Measurements from ENCODE around the gene COL6A5. TPM values are rescaled to one million over a fixed set of nuclear protein-coding genes. Genes with fewer than 3 reads are reported as not detected.

Gene COL6A5
- polyA plus RNA-seq, 1 experiment = not detected

DNA sequence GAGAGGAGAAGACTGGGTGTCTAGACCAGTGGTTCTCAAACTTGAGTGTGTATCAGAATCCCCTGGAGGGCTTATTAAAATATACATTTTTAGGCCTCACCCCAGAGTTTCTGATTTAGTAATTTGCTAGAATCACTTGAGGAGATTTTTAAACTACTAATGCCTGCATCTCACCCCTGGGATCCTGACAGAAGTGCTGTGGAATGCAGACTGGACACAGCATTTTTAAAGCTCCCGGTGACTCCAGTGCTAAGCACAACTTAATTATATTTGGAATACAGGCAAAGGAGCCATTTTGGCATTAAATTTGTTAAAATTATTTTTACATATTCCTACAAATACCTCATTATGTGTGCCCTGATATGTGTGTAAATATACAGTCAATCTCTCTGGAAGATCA, 144.8 kb downstream of the COL6A5 start:
- Histone ChIP-seq H3K4me3 (ENCODE audit: low read depth, low read length) (no peak overlapping the region), H3K27me3 (ENCODE audit: control insufficient read depth, insufficient read depth, low read length) (no peaks in the 10 kb centered on the region), H3K36me3 (ENCODE audit: control insufficient read depth, insufficient read depth, low read length) (no peaks in the 10 kb centered on the region)
- POLR2A ChIA-PET = no interaction called here
- no peak for DNase-seq (ENCODE audit: low read depth)
- TF ChIP-seq, protein P1, sequence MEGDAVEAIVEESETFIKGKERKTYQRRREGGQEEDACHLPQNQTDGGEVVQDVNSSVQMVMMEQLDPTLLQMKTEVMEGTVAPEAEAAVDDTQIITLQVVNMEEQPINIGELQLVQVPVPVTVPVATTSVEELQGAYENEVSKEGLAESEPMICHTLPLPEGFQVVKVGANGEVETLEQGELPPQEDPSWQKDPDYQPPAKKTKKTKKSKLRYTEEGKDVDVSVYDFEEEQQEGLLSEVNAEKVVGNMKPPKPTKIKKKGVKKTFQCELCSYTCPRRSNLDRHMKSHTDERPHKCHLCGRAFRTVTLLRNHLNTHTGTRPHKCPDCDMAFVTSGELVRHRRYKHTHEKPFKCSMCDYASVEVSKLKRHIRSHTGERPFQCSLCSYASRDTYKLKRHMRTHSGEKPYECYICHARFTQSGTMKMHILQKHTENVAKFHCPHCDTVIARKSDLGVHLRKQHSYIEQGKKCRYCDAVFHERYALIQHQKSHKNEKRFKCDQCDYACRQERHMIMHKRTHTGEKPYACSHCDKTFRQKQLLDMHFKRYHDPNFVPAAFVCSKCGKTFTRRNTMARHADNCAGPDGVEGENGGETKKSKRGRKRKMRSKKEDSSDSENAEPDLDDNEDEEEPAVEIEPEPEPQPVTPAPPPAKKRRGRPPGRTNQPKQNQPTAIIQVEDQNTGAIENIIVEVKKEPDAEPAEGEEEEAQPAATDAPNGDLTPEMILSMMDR (IDR thresholded peaks at IDR 0.05; ENCODE audit: insufficient read depth, low read depth, low read length) = no peak
- CTCF ChIA-PET = interaction anchor here (1.0 kb wide), 1 partner anchor 9 kb away, joined by 3 read pairs; no protein-coding TSS in a partner anchor

DNA sequence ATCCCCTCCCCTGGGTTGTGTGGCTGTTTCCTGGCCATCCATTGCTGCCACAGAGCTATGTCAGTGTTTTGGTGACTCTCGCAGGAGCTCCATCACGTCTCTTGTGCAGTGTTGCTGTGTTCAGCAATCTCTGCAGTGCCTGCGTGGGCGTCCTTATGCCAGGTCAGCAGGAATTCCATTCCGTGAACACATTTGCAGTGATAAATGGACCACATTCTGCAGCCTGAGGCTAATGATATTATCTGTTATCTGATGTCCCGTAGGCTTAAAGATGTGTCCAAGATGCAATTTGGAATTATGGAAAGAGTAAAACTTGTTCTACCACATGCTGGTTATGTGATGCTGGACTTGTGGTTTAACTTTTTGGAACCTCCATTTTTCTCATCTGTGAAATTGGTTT, 146.0 kb downstream of the COL6A5 start:
- no peaks in the 10 kb centered on the region for H3K36me3 ChIP-seq (ENCODE audit: control insufficient read depth, insufficient read depth, low read length)
- POLR2A ChIA-PET = no interaction called here
- CTCF ChIA-PET = interaction anchor here (1.0 kb wide), 1 partner anchor 11 kb away, joined by 3 read pairs; no protein-coding TSS in a partner anchor
- no peaks in the 10 kb centered on the region for H3K27me3 ChIP-seq (ENCODE audit: control insufficient read depth, insufficient read depth, low read length)
- no peak overlapping the region for H3K4me3 ChIP-seq (ENCODE audit: low read depth, low read length)
- TF ChIP-seq, protein P1 (IDR thresholded peaks at IDR 0.05; ENCODE audit: insufficient read depth, low read depth, low read length) = no peak
- no peak for DNase-seq (ENCODE audit: low read depth)

DNA sequence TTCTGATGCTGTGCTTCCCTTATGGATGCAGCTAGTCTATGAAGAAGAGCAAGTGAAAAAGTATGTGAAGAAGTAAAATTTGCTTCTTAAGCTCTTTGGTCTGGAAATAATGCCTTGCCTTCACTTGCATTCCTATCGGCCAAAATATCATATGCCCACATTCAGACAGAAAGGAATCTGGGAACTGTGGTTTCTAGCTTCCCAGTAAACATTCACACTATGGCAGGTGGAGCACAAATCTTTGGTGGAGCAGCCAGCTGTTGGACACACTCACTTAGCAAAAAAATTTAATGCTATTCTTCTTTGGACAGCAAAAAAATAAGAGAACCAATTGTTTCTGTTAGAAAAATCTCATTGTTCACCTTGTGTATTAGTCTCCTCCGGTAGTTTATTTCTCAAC, 159.2 kb downstream of the COL6A5 start:
- no peak for DNase-seq (ENCODE audit: low read depth)
- Histone ChIP-seq H3K27me3 (ENCODE audit: control insufficient read depth, insufficient read depth, low read length) (no peaks in the 10 kb centered on the region), H3K4me3 (ENCODE audit: low read depth, low read length) (no peak overlapping the region), H3K36me3 (ENCODE audit: control insufficient read depth, insufficient read depth, low read length) (no peaks in the 10 kb centered on the region)
- ChIA-PET CTCF (no interaction called here), POLR2A (no interaction called here)
- TF ChIP-seq, protein P1 (IDR thresholded peaks at IDR 0.05; ENCODE audit: insufficient read depth, low read depth, low read length) = no peak

DNA sequence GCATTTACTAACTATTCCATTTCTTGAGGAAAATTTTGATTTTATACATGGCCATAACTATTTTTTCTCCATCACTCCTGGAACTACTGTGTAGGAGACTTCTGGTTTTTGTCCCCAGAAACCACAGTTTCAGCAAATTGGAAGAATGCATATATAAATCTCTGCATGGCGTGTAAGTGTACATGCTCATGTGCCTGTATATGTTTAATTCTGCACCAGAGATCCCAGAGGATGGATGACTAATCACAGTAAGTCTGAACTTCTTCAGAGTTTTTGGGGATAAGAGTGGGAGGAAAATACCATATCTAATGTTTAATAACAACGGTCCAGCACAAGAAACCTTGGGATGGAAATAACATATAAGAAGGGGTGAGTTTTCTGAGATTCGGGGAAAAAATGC, 160.6 kb downstream of the COL6A5 start:
- TF ChIP-seq, protein P1 (IDR thresholded peaks at IDR 0.05; ENCODE audit: insufficient read depth, low read depth, low read length) = no peak
- H3K27me3 ChIP-seq (ENCODE audit: control insufficient read depth, insufficient read depth, low read length) = no peaks in the 10 kb centered on the region
- ChIA-PET POLR2A (no interaction called here), CTCF (no interaction called here)
- H3K36me3 ChIP-seq (ENCODE audit: control insufficient read depth, insufficient read depth, low read length) = no peaks in the 10 kb centered on the region
- no peak for DNase-seq (ENCODE audit: low read depth)
- H3K4me3 ChIP-seq (ENCODE audit: low read depth, low read length) = no peak overlapping the region

DNA sequence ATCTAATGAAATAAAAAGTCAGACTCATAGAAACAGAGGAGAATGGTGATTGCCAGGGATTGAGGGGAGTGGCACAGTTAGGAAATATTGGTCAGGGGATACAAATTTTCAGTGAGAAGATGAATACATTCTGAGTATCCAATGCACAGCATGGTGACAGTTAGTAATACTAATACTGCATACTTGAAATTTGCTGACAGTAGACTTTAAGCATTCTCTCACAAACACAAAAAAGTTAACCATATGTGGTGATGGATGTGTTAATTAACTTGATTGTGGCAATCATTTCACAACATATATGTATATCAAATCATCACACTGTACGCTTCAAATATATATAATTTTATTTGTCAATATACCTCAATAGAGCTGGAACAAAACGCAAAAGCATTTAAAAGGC, 162.3 kb downstream of the COL6A5 start:
- ChIA-PET POLR2A (no interaction called here), CTCF (no interaction called here)
- Histone ChIP-seq H3K4me3 (ENCODE audit: low read depth, low read length) (no peak overlapping the region), H3K27me3 (ENCODE audit: control insufficient read depth, insufficient read depth, low read length) (no peaks in the 10 kb centered on the region), H3K36me3 (ENCODE audit: control insufficient read depth, insufficient read depth, low read length) (no peaks in the 10 kb centered on the region)
- TF ChIP-seq, protein P1 (IDR thresholded peaks at IDR 0.05; ENCODE audit: insufficient read depth, low read depth, low read length) = no peak
- DNase-seq (ENCODE audit: low read depth) = no peak
